CD4-positive, alpha-beta T cell treated with Interleukin-17A for 1 hour (primary cell): Measurements from ENCODE around the gene POU2F2.

Experiments
- DNase-seq: peaks from one replicate; pipeline ENCODE4 v3.0.0-alpha.2; 2020

Gene POU2F2

GRCh38 chr19:42154471-42155323 is 22.5 kb upstream of the POU2F2 start:
- no peak for DNase-seq

GRCh38 chr19:42153672-42154433 is 21.6 kb upstream of the POU2F2 start:
- no peak for DNase-seq

- no peak for DNase-seq
These were observed 20.8 kb upstream of the POU2F2 start for GRCh38 chr19:42152910-42153671.

- DNase-seq, result no peak
These were observed 19.8 kb upstream of the POU2F2 start for GRCh38 chr19:42151782-42152684.

- DNase-seq, result no peak
These were observed 18.7 kb upstream of the POU2F2 start for GRCh38 chr19:42150911-42151361.

- no peak for DNase-seq
These were observed 18.1 kb upstream of the POU2F2 start for GRCh38 chr19:42150364-42150763.

GRCh38 chr19:42149447-42150202 is 17.4 kb upstream of the POU2F2 start:
- DNase-seq, result no peak

GRCh38 chr19:42148266-42148665 is 16.0 kb upstream of the POU2F2 start:
- DNase-seq, result peak; percentile 27

- no peak for DNase-seq
These were observed 11.3 kb upstream of the POU2F2 start for GRCh38 chr19:42143341-42144234.

- peak; percentile 14 for DNase-seq
These were observed 8.0 kb upstream of the POU2F2 start for GRCh38 chr19:42140125-42140754.

GRCh38 chr19:42134535-42135070 is 2.4 kb upstream of the POU2F2 start:
- DNase-seq, result no peak

- DNase-seq, result peak; percentile 89
These were observed 744 bp upstream of the POU2F2 start for GRCh38 chr19:42132851-42133528.

- no peak for DNase-seq
These were observed 857 bp downstream of the POU2F2 start for GRCh38 chr19:42131149-42132029.

GRCh38 chr19:42130254-42130573 is 2.0 kb downstream of the POU2F2 start:
- DNase-seq, result no peak

- no peak for DNase-seq
These were observed 2.6 kb downstream of the POU2F2 start for GRCh38 chr19:42129399-42130253.

- DNase-seq, result no peak
These were observed 5.7 kb downstream of the POU2F2 start for GRCh38 chr19:42126574-42126973.

GRCh38 chr19:42125536-42125935 is 6.7 kb downstream of the POU2F2 start:
- no peak for DNase-seq
